K562 (cell line): ENCODE data around the gene TOMM5. TPM values are rescaled to one million over a fixed set of nuclear protein-coding genes. Genes with fewer than 3 reads are reported as not detected.

ENCODE experiments used
- ARID2 ChIP-seq: fragments of 450-650 bp; IDR thresholded peaks from 2 replicates; pipeline ENCODE4 v1.6.1; 2017; ENCODE audit warnings: antibody characterized with exemption, mild to moderate bottlenecking
- EP300 ChIP-seq: IDR thresholded peaks from 2 replicates; pipeline ENCODE4 v1.6.1; 2012; ENCODE audit warnings: low read length, improper control_type of control experiment
- MBD2 ChIP-seq: sonication (generic); IDR thresholded peaks from 2 replicates; pipeline ENCODE4 v1.6.1; 2016; ENCODE audit warnings: low read depth, borderline replicate concordance
- MCM2 ChIP-seq: fragments of 450-650 bp; IDR thresholded peaks from 2 replicates; pipeline ENCODE4 v1.6.1; 2017; ENCODE audit warnings: low read depth, mild to moderate bottlenecking
- NR2C1 ChIP-seq, 2 experiments: fragments of 450-650 bp; IDR thresholded peaks; 2 replicates each; pipeline ENCODE4 v1.6.1; 2017; ENCODE audit warnings: mild to moderate bottlenecking in 2 of 2, antibody characterized with exemption in 1 of 2, inconsistent platforms in 1 of 2, missing compliant biosample characterization in 1 of 2, missing genetic modification characterization in 1 of 2
- POLR2AphosphoS2 ChIP-seq: IDR thresholded peaks from 2 replicates; pipeline ENCODE4 v1.6.1; 2012; ENCODE audit warnings: low read length, improper control_type of control experiment
- RBM15 ChIP-seq: fragments of 200-400 bp; formaldehyde crosslinking; IDR thresholded peaks from 2 replicates; pipeline ENCODE4 v1.6.1; 2018; ENCODE audit warnings: mild to moderate bottlenecking, low read length, moderate library complexity; ENCODE audit not compliant: insufficient read depth
- RBM34 ChIP-seq: fragments of 200-400 bp; formaldehyde crosslinking; IDR thresholded peaks from 2 replicates; pipeline ENCODE4 v1.6.1; 2018; ENCODE audit warnings: low read length, borderline replicate concordance; ENCODE audit not compliant: insufficient read depth
- RFX1 ChIP-seq: fragments of 450-650 bp; IDR thresholded peaks from 2 replicates; pipeline ENCODE4 v1.6.1; 2016; ENCODE audit warnings: mild to moderate bottlenecking, moderate library complexity
- RUNX1 ChIP-seq: sonication (generic); IDR thresholded peaks from 2 replicates; pipeline ENCODE4 v1.6.1; 2016; ENCODE audit warnings: antibody characterized with exemption, low read depth
- XRCC3 ChIP-seq: fragments of 450-650 bp; IDR thresholded peaks from 2 replicates; pipeline ENCODE4 v1.6.1; 2017; ENCODE audit warnings: mild to moderate bottlenecking, moderate library complexity
- YY1 ChIP-seq, 3 experiments: IDR thresholded peaks; 2 replicates each; pipeline ENCODE4 v1.6.1; 2011; ENCODE audit warnings: low read length in 2 of 3, mild to moderate bottlenecking in 2 of 3, moderate library complexity in 2 of 3, borderline replicate concordance in 1 of 3, control low read depth in 1 of 3, low read depth in 1 of 3; ENCODE audit not compliant: insufficient read depth in 3 of 3, insufficient replicate concordance in 2 of 3, control insufficient read depth in 1 of 3, insufficient read length in 1 of 3; ENCODE audit errors: extremely low read depth in 1 of 3
- ZNF124 ChIP-seq: sonication (generic); formaldehyde crosslinking; IDR thresholded peaks from 2 replicates; pipeline ENCODE4 v1.8.1; 2022; ENCODE audit warnings: missing genetic modification reagents
- ZNF586 ChIP-seq: fragments of 450-650 bp; formaldehyde crosslinking; conservative IDR thresholded peaks from 2 replicates; pipeline ENCODE4 v1.4.0; 2020; ENCODE audit warnings: mild to moderate bottlenecking, moderate library complexity
- polyA plus RNA-seq, 8 experiments: library from polyadenylated mRNA; depleted of rRNA in 4 of 8; stranded (reverse) in 5 of 8; unstranded in 3 of 8; fragments of >200 nt; fragmentation: Nextera tagmentation in 2 of 8; fragmentation: Illumina TruSeq in 1 of 8; extraction: Ambion mirVana in 2 of 8; extraction: Trizol in 1 of 8; gene quantifications; 2 replicates each; pipeline versions ENCODE4 v1.2.1 to v1.2.3, GENCODE V29; 2011 to 2014; ENCODE audit warnings: inconsistent platforms in 1 of 8, missing spikeins in 1 of 8
- total RNA-seq, 7 experiments: library from RNA; depleted of rRNA in 6 of 7; stranded (reverse); fragments of >200 nt in 6 of 7; fragmentation: Illumina TruSeq in 2 of 7; extraction: Trizol in 2 of 7; gene quantifications; 2 replicates each; pipeline versions ENCODE4 v1.2.1 to v1.2.3, GENCODE V29; 2011 to 2021; ENCODE audit warnings: low replicate concordance in 1 of 7
- TF ChIP-seq, protein P1 (sequence below): fragments of 250-450 bp; sonication (Bioruptor Pico); IDR thresholded peaks from 2 replicates; pipeline ENCODE4 v1.4.0; 2020; ENCODE audit warnings: mild to moderate bottlenecking, moderate library complexity
- TF ChIP-seq, protein P2 (sequence below): sonication (generic); formaldehyde crosslinking; IDR thresholded peaks from 2 replicates; pipeline ENCODE4 v1.8.0; 2023; ENCODE audit warnings: mild to moderate bottlenecking, missing genetic modification reagents
- TF ChIP-seq, protein P3 (sequence below): sonication (generic); formaldehyde crosslinking; IDR thresholded peaks from 2 replicates; pipeline ENCODE4 v1.8.1; 2022; ENCODE audit warnings: missing genetic modification reagents
- TF ChIP-seq, protein P4 (sequence below): fragments of 450-650 bp; formaldehyde crosslinking; conservative IDR thresholded peaks from 2 replicates; pipeline ENCODE4 v1.4.0; 2022; ENCODE audit warnings: mild to moderate bottlenecking, missing genetic modification characterization

TOMM5 gene
- total and polyA plus RNA-seq, 9 of the 15 experiments (the other 6 are each of a cell fraction or from before 2014, with no cell fraction given) = 262 to 1,742 (median 496) TPM

DNA sequence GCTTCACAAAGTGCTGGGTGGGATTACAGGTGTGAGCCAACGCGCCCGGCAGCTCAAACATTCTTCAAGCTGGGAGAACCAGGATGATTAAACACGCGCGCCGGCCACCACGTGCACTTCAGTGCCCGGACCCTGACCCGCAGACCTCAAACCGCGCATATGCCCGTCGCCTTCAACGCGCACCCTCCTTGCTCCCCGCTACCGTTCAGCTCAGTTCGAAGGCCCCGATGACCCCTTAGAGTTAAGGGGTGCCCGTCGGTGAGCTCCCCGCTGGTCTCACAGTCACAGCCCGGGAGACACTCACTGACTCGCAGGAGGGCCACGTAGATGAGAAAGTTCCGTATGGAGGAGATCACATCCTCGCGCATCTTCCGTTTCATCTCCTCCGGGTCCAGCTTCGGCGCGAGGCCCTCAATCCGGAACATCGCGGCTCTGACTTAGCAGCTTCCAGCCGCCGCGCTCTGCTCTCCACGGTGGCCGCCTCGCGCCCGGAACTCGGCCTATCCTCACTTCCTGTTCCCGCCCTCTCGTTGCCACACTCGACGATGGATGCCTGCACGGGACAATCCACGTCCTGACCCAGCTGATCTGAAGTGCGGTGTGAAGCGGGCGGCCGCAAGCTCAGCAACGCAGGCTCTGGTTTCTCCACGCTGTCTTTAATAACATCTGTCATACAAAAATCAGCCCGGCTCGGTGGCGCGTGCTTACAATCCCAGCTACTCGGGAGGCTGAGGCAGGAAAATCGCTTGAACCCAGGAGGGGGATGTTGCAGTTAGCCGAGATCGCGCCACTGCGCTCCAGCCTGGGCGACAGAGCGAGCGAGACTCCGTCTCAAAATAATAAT is at the start of gene TOMM5 (continued):
- no peak for TF ChIP-seq NR2C1 (IDR thresholded peaks at IDR 0.05)
- 0 out of 2 replicates have a peak, but pooled peaks have one; percentile 44 for TF ChIP-seq NR2C1 (tag; IDR thresholded peaks at IDR 0.05)
- TF ChIP-seq, protein P1, sequence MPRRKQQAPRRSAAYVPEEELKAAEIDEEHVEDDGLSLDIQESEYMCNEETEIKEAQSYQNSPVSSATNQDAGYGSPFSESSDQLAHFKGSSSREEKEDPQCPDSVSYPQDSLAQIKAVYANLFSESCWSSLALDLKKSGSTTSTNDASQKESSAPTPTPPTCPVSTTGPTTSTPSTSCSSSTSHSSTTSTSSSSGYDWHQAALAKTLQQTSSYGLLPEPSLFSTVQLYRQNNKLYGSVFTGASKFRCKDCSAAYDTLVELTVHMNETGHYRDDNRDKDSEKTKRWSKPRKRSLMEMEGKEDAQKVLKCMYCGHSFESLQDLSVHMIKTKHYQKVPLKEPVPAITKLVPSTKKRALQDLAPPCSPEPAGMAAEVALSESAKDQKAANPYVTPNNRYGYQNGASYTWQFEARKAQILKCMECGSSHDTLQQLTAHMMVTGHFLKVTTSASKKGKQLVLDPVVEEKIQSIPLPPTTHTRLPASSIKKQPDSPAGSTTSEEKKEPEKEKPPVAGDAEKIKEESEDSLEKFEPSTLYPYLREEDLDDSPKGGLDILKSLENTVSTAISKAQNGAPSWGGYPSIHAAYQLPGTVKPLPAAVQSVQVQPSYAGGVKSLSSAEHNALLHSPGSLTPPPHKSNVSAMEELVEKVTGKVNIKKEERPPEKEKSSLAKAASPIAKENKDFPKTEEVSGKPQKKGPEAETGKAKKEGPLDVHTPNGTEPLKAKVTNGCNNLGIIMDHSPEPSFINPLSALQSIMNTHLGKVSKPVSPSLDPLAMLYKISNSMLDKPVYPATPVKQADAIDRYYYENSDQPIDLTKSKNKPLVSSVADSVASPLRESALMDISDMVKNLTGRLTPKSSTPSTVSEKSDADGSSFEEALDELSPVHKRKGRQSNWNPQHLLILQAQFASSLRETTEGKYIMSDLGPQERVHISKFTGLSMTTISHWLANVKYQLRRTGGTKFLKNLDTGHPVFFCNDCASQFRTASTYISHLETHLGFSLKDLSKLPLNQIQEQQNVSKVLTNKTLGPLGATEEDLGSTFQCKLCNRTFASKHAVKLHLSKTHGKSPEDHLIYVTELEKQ (CRISPR knock-in tag) = no peak
- no peak for TF ChIP-seq ZNF586 (CRISPR knock-in tag)
- peak; percentile 29 to 86 (median 48) for TF ChIP-seq YY1 (IDR thresholded peaks at IDR 0.05; ENCODE audit: borderline replicate concordance in 1 of 3, control insufficient read depth in 1 of 3, extremely low read depth in 1 of 3, insufficient read depth in 3 of 3, insufficient read length in 1 of 3, insufficient replicate concordance in 2 of 3, low read depth in 1 of 3, low read length in 2 of 3)
- TF ChIP-seq, protein P2, sequence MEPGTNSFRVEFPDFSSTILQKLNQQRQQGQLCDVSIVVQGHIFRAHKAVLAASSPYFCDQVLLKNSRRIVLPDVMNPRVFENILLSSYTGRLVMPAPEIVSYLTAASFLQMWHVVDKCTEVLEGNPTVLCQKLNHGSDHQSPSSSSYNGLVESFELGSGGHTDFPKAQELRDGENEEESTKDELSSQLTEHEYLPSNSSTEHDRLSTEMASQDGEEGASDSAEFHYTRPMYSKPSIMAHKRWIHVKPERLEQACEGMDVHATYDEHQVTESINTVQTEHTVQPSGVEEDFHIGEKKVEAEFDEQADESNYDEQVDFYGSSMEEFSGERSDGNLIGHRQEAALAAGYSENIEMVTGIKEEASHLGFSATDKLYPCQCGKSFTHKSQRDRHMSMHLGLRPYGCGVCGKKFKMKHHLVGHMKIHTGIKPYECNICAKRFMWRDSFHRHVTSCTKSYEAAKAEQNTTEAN = no peak
- TF ChIP-seq, protein P3, sequence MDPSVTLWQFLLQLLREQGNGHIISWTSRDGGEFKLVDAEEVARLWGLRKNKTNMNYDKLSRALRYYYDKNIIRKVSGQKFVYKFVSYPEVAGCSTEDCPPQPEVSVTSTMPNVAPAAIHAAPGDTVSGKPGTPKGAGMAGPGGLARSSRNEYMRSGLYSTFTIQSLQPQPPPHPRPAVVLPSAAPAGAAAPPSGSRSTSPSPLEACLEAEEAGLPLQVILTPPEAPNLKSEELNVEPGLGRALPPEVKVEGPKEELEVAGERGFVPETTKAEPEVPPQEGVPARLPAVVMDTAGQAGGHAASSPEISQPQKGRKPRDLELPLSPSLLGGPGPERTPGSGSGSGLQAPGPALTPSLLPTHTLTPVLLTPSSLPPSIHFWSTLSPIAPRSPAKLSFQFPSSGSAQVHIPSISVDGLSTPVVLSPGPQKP (CRISPR knock-in tag) = no peak
- no peak for TF ChIP-seq MCM2
- TF ChIP-seq RBM34 = no peak
- TF ChIP-seq RFX1 = no peak
- peak; percentile 52 for TF ChIP-seq EP300
- no peak for TF ChIP-seq XRCC3
- TF ChIP-seq POLR2AphosphoS2 = 0 out of 2 replicates have a peak, but pooled peaks have one; percentile 65
- TF ChIP-seq, protein P4, sequence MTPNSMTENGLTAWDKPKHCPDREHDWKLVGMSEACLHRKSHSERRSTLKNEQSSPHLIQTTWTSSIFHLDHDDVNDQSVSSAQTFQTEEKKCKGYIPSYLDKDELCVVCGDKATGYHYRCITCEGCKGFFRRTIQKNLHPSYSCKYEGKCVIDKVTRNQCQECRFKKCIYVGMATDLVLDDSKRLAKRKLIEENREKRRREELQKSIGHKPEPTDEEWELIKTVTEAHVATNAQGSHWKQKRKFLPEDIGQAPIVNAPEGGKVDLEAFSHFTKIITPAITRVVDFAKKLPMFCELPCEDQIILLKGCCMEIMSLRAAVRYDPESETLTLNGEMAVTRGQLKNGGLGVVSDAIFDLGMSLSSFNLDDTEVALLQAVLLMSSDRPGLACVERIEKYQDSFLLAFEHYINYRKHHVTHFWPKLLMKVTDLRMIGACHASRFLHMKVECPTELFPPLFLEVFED = no peak
- TF ChIP-seq RBM15 = no peak
- TF ChIP-seq RUNX1 = no peak; the same call in 1 of the 2 replicates
- no peak for TF ChIP-seq ARID2
- TF ChIP-seq MBD2 = peak; percentile 74
- TF ChIP-seq ZNF124 (CRISPR knock-in tag) = no peak
